ENCODE data around the gene CHKA. TPM values are rescaled to one million over a fixed set of nuclear protein-coding genes. Genes with fewer than 3 reads are reported as not detected.
A peak's percentile ranks its signal among the peaks of the same experiment; 100 is the strongest.

Gene CHKA
- total and polyA plus RNA-seq, 2 donors from 2014 or later = 23.2 to 26.3 TPM

DNA sequence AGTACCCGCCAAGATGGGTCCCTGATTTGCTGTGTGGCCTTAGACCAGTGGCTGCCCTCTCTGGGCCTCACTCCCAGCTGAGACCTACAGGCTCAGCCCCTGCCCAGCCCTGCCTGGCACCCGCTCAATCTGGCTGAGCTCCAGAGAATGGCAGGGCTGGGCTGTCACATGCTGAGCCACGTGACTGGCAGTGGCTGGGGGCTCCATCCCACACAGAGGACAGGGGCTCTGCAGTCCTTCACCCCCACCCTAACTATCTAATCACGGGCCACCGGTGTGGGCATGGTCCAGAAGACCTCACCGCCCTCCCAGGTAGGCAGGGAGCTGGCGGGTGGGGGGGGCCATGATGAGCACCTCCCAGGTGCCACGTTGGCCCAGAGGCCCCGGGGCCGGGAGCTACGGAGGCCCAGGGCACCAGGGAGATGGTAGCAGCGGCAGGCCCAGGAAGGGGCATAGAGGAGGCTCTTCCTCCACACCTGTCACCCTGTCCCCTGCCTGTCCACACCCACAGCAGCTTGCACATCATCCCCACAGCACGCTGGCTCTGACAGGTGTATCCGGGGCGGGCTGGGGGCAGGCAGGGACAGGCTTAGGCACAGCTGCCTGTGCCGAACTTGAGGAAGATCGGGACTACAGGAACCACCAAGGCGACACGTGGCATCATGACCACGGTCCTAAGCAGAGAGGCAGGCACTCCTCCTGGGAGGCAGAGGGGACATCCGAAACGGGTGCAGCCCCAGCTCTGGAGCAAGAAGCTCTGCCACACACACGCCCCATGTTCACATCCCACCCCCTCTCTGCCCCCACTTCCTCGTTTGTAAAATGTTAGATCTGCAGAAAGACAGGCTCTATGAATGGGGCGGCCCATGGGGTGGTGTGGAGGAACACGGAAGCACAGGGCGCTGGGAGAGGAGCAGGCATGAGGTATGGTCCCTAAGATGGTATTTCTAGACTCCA, 112.5 kb downstream of the CHKA start:
- Histone ChIP-seq H3K4me1 (ENCODE audit: control insufficient read depth in 2 of 3, insufficient read depth in 2 of 3, low read depth in 1 of 3, low read length in 3 of 3) (peaks cover 0 to 34% (median 18%) of the 10 kb centered on the region in 3 donors), H3K36me3 (ENCODE audit: control insufficient read depth in 2 of 3, insufficient read depth in 3 of 3, low read length in 3 of 3) (no peaks in the 10 kb centered on the region), H3K27me3 (ENCODE audit: control insufficient read depth, insufficient read depth, low read length) (no peaks in the 10 kb centered on the region), H3K9ac (ENCODE audit: low read length in 3 of 3) (peak overlapping the region in 1 of 3 donors; percentile 26), H3K4me3 (ENCODE audit: low read length in 3 of 3) (peak overlapping the region in 1 of 3 donors; percentile 15), H3K27ac (ENCODE audit: low read depth in 2 of 2, low read length in 2 of 2) (peak overlapping the region in 1 of 2 donors; percentile 34), H3K9me3 (ENCODE audit: control insufficient read depth in 2 of 3, insufficient read depth in 1 of 3, low read length in 3 of 3) (no peaks in the 10 kb centered on the region)
- DNase-seq = peak in 1 of 5 donors; percentile 82
- TF ChIP-seq, protein P1, sequence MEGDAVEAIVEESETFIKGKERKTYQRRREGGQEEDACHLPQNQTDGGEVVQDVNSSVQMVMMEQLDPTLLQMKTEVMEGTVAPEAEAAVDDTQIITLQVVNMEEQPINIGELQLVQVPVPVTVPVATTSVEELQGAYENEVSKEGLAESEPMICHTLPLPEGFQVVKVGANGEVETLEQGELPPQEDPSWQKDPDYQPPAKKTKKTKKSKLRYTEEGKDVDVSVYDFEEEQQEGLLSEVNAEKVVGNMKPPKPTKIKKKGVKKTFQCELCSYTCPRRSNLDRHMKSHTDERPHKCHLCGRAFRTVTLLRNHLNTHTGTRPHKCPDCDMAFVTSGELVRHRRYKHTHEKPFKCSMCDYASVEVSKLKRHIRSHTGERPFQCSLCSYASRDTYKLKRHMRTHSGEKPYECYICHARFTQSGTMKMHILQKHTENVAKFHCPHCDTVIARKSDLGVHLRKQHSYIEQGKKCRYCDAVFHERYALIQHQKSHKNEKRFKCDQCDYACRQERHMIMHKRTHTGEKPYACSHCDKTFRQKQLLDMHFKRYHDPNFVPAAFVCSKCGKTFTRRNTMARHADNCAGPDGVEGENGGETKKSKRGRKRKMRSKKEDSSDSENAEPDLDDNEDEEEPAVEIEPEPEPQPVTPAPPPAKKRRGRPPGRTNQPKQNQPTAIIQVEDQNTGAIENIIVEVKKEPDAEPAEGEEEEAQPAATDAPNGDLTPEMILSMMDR (IDR thresholded peaks at IDR 0.05; ENCODE audit: borderline replicate concordance, extremely low read depth, insufficient read depth) = no peak
- no peak for FAIRE-seq
- intact Hi-C loops (cut with DNase I) = no loop called here

- Histone ChIP-seq H3K27ac (ENCODE audit: low read depth in 2 of 2, low read length in 2 of 2) (no peak overlapping the region), H3K9me3 (ENCODE audit: control insufficient read depth in 2 of 3, insufficient read depth in 1 of 3, low read length in 3 of 3) (no peaks in the 10 kb centered on the region), H3K36me3 (ENCODE audit: control insufficient read depth in 2 of 3, insufficient read depth in 3 of 3, low read length in 3 of 3) (no peaks in the 10 kb centered on the region), H3K4me1 (ENCODE audit: control insufficient read depth in 2 of 3, insufficient read depth in 2 of 3, low read depth in 1 of 3, low read length in 3 of 3) (peaks cover 0 to 27% (median 18%) of the 10 kb centered on the region in 3 donors), H3K27me3 (ENCODE audit: control insufficient read depth, insufficient read depth, low read length) (no peaks in the 10 kb centered on the region), H3K4me3 (ENCODE audit: low read length in 3 of 3) (no peak overlapping the region), H3K9ac (ENCODE audit: low read length in 3 of 3) (no peak overlapping the region)
- FAIRE-seq = no peak
- TF ChIP-seq, protein P1 (IDR thresholded peaks at IDR 0.05; ENCODE audit: borderline replicate concordance, extremely low read depth, insufficient read depth) = no peak
- intact Hi-C loops (cut with DNase I) = no loop called here
- DNase-seq = peak in 2 of 5 donors; percentile 33 to 75
These were observed 113.4 kb downstream of the CHKA start for GRCh38 chr11:68007498-68008380.

GRCh38 chr11:68006606-68007166, 114.5 kb downstream of the CHKA start:
- Histone ChIP-seq H3K27me3 (ENCODE audit: control insufficient read depth, insufficient read depth, low read length) (no peaks in the 10 kb centered on the region), H3K36me3 (ENCODE audit: control insufficient read depth in 2 of 3, insufficient read depth in 3 of 3, low read length in 3 of 3) (no peaks in the 10 kb centered on the region), H3K27ac (ENCODE audit: low read depth in 2 of 2, low read length in 2 of 2) (no peak overlapping the region), H3K9me3 (ENCODE audit: control insufficient read depth in 2 of 3, insufficient read depth in 1 of 3, low read length in 3 of 3) (no peaks in the 10 kb centered on the region), H3K4me1 (ENCODE audit: control insufficient read depth in 2 of 3, insufficient read depth in 2 of 3, low read depth in 1 of 3, low read length in 3 of 3) (peaks cover 0 to 19% (median 10%) of the 10 kb centered on the region in 3 donors), H3K9ac (ENCODE audit: low read length in 3 of 3) (no peak overlapping the region), H3K4me3 (ENCODE audit: low read length in 3 of 3) (no peak overlapping the region)
- no peak for FAIRE-seq
- DNase-seq = peak in 1 of 5 donors; percentile 53
- TF ChIP-seq, protein P1 (IDR thresholded peaks at IDR 0.05; ENCODE audit: borderline replicate concordance, extremely low read depth, insufficient read depth) = no peak
- intact Hi-C loops (cut with DNase I) = no loop called here
